Osteoblast (primary cell): ENCODE results near the gene MIOS. TPM values are rescaled to one million over a fixed set of nuclear protein-coding genes. Genes with fewer than 3 reads are reported as not detected.

Experiments used
- DNase-seq: peaks from one replicate; pipeline ENCODE4 v3.0.0; 2011; ENCODE audit warnings: low spot score, mixed read lengths; ENCODE audit not compliant: insufficient read length; ENCODE audit errors: missing footprints
- H2AFZ ChIP-seq: 2 replicates; pipeline ENCODE4 v1.6.0; 2011; ENCODE audit warnings: mild to moderate bottlenecking, low read length
- H3K27ac ChIP-seq: 2 replicates; pipeline ENCODE4 v1.5.1; 2011; ENCODE audit warnings: mild to moderate bottlenecking, low read depth, low read length, moderate library complexity
- H3K27me3 ChIP-seq: 2 replicates; pipeline ENCODE4 v1.6.0; 2012; ENCODE audit warnings: mild to moderate bottlenecking, control low read depth, inconsistent platforms, low read length, moderate library complexity; ENCODE audit not compliant: insufficient read depth
- H3K36me3 ChIP-seq: 2 replicates; pipeline ENCODE4 v1.5.1; 2011; ENCODE audit warnings: mild to moderate bottlenecking, low read length, control low read depth, moderate library complexity; ENCODE audit not compliant: insufficient read depth
- H3K4me1 ChIP-seq: 2 replicates; pipeline ENCODE4 v1.5.1; 2011; ENCODE audit warnings: mild to moderate bottlenecking, low read length, control low read depth, moderate library complexity; ENCODE audit not compliant: insufficient read depth
- H3K4me2 ChIP-seq: 2 replicates; pipeline ENCODE4 v1.6.0; 2011; ENCODE audit warnings: mild to moderate bottlenecking, low read length; ENCODE audit not compliant: insufficient read depth
- H3K4me3 ChIP-seq: fragments of 200-600 bp; sonication (generic); 3 replicates; pipeline ENCODE4 v1.5.1; 2012; ENCODE audit warnings: mild to moderate bottlenecking, low read length, inconsistent platforms; ENCODE audit not compliant: insufficient read depth
- H3K79me2 ChIP-seq: 2 replicates; pipeline ENCODE4 v1.6.0; 2012; ENCODE audit warnings: mild to moderate bottlenecking, low read length, control low read depth, inconsistent platforms; ENCODE audit not compliant: insufficient read depth
- H3K9me3 ChIP-seq: 2 replicates; pipeline ENCODE4 v1.5.1; 2011; ENCODE audit warnings: low read depth, low read length, control low read depth
- H4K20me1 ChIP-seq: 2 replicates; pipeline ENCODE4 v1.6.0; 2012; ENCODE audit warnings: mild to moderate bottlenecking, low read length, control low read depth; ENCODE audit not compliant: insufficient read depth
- total RNA-seq: library from RNA; depleted of rRNA; stranded (reverse); fragments of >200 nt; gene quantifications from 2 replicates; pipeline ENCODE4 v1.2.3, GENCODE V29; 2012
- TF ChIP-seq, protein P1 (sequence below): IDR thresholded peaks from 2 replicates; pipeline ENCODE4 v1.5.1; 2011; ENCODE audit warnings: mild to moderate bottlenecking, low read depth, low read length, moderate library complexity; ENCODE audit errors: extremely low read depth

The MIOS gene
- total RNA-seq, 1 donor = 43.4 TPM

DNA sequence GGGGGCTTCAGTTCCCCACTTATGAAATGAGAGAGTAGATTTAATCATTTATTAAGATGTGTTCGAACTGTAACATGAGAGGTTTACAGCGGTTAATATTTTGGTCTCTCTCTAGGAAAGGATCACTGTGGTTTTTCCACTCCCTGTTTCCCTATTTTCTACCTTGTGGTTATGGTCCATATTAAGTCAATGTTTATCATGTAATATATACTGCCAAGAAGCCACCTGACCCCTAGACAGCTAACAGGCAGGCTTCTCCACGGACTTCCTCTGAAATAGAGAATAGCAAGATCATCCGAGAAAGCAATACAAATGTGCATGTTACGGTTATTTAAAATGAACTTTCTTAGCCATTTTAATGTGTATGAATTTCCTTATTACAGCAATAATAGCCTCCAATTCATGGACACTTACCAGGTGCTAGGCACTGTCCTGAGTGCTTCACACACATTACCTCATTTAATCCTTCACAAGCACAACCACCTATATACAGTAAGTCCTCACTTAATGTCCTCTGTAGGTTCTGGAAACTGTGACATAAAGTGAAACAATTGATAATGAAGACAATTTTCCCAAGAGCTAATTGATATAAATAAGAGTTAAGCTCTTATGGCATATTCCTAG, 30.2 kb upstream of the MIOS start:
- no peaks in the 10 kb centered on the region for H3K79me2 ChIP-seq
- no peak overlapping the region for H3K4me2 ChIP-seq
- TF ChIP-seq, protein P1, sequence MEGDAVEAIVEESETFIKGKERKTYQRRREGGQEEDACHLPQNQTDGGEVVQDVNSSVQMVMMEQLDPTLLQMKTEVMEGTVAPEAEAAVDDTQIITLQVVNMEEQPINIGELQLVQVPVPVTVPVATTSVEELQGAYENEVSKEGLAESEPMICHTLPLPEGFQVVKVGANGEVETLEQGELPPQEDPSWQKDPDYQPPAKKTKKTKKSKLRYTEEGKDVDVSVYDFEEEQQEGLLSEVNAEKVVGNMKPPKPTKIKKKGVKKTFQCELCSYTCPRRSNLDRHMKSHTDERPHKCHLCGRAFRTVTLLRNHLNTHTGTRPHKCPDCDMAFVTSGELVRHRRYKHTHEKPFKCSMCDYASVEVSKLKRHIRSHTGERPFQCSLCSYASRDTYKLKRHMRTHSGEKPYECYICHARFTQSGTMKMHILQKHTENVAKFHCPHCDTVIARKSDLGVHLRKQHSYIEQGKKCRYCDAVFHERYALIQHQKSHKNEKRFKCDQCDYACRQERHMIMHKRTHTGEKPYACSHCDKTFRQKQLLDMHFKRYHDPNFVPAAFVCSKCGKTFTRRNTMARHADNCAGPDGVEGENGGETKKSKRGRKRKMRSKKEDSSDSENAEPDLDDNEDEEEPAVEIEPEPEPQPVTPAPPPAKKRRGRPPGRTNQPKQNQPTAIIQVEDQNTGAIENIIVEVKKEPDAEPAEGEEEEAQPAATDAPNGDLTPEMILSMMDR = no peak
- H4K20me1 ChIP-seq = no peaks in the 10 kb centered on the region
- H3K9me3 ChIP-seq = no peaks in the 10 kb centered on the region
- no peaks in the 10 kb centered on the region for H3K36me3 ChIP-seq
- H3K4me1 ChIP-seq = peaks cover under 1% of the 10 kb centered on the region
- H3K27ac ChIP-seq = no peak overlapping the region
- no peak for DNase-seq
- no peak overlapping the region for H3K4me3 ChIP-seq
- H2AFZ ChIP-seq = no peak overlapping the region
- H3K27me3 ChIP-seq = no peaks in the 10 kb centered on the region

DNA sequence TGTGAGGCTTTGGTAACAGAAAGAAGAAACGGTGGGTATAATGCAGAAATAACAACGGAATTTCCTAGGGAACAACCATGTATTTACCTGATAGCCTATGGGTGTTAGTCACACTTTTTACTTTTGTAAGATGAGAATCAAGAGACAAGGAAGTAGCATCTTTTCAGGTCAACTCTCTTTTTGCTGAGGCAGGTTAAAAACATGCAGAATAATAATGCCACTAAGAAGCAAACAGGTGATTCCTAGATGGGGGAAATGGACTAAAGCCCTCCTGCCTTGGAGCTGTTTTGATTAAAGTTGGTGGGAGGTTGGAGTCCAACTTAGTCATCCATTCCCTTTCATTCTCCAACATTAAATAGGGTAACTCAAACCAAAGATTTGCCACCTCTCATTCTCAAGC, 29.0 kb upstream of the MIOS start:
- Histone ChIP-seq H3K27me3 (no peaks in the 10 kb centered on the region), H3K4me2 (no peak overlapping the region), H2AFZ (no peak overlapping the region), H3K9me3 (no peaks in the 10 kb centered on the region), H3K4me1 (peaks cover 3% of the 10 kb centered on the region), H3K36me3 (no peaks in the 10 kb centered on the region), H3K27ac (no peak overlapping the region), H4K20me1 (no peaks in the 10 kb centered on the region), H3K4me3 (no peak overlapping the region), H3K79me2 (no peaks in the 10 kb centered on the region)
- TF ChIP-seq, protein P1 = no peak
- no peak for DNase-seq

DNA sequence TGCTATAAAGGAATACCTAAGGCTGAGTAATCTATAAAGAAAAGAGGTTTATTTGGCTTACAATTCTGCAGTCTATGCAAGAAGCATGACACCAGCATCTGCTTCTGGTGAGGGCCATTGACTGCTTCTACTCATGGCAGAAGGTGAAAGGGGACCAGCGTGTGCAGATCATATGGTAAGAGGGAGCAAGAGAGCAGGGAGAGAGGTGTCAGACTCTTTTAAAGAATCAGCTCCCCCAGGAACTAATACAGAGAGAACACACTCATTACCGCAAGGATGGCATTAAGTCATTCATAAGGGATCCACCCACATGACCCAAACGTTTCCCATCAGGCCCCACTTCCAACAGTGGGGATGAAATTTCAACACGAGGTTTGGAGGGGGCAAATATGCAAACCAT, 27.5 kb upstream of the MIOS start:
- no peak for DNase-seq

DNA sequence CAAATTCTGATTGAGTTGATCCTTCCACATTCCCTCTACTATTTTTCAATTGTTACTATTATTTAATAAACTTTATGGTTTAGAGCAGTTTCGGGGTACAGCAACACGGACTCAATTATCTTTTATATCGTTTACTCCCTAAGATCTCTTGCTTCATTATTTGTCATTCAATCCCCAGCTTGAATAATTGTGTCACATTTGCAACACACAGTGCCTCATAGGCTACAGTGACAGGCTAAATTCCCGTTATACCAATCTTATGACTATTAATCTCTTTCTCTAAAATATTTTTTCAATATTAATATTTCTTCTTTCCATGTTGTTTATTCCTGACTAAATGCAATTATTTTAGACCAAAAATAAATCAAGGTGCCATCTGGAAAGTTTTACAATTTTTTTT, 27.0 kb upstream of the MIOS start:
- Histone ChIP-seq H3K36me3 (no peaks in the 10 kb centered on the region), H3K4me3 (no peak overlapping the region), H2AFZ (no peak overlapping the region), H3K27ac (no peak overlapping the region), H4K20me1 (no peaks in the 10 kb centered on the region), H3K4me1 (peaks cover 3% of the 10 kb centered on the region), H3K4me2 (no peak overlapping the region), H3K79me2 (no peaks in the 10 kb centered on the region), H3K9me3 (no peaks in the 10 kb centered on the region), H3K27me3 (no peaks in the 10 kb centered on the region)
- DNase-seq = no peak
- TF ChIP-seq, protein P1 = no peak

More for the DNA sequence above, 27.5 kb upstream of the MIOS start:
- H3K36me3 ChIP-seq = no peaks in the 10 kb centered on the region
- H3K4me3 ChIP-seq = no peak overlapping the region
- no peaks in the 10 kb centered on the region for H3K27me3 ChIP-seq
- H3K79me2 ChIP-seq = no peaks in the 10 kb centered on the region
- H3K9me3 ChIP-seq = no peaks in the 10 kb centered on the region
- H3K27ac ChIP-seq = no peak overlapping the region
- peak overlapping the region; percentile 12 for H2AFZ ChIP-seq
- H3K4me1 ChIP-seq = peaks cover 3% of the 10 kb centered on the region
- H4K20me1 ChIP-seq = no peaks in the 10 kb centered on the region
- TF ChIP-seq, protein P1 = no peak
- no peak overlapping the region for H3K4me2 ChIP-seq
